ENCODE results near the gene GZF1. TPM values are rescaled to one million over a fixed set of nuclear protein-coding genes. Genes with fewer than 3 reads are reported as not detected.

GZF1 gene
- total and polyA plus RNA-seq, 4 donors = 5.3 to 17.8 (median 14.6) TPM

- no peaks in the 10 kb centered on the region for H3K9me3 ChIP-seq (ENCODE audit: control insufficient read depth in 4 of 4, insufficient read depth in 3 of 4, low read length in 3 of 4)
- DNase-seq (no peak), ATAC-seq (ENCODE audit: insufficient read depth, low FRiP score) (no peak)
- H3K4me3 ChIP-seq = no peak overlapping the region
- H3K27me3 ChIP-seq (ENCODE audit: control insufficient read depth in 3 of 3, insufficient read depth in 3 of 3, low read length in 2 of 3) = no peaks in the 10 kb centered on the region
- H3K36me3 ChIP-seq (ENCODE audit: control insufficient read depth in 4 of 4, insufficient read depth in 4 of 4, low read length in 4 of 4) = peaks cover 4 to 20% (median 12%) of the 10 kb centered on the region in 4 donors
- no peak for TF ChIP-seq CTCF (IDR thresholded peaks at IDR 0.05; ENCODE audit: control extremely low read depth, extremely low read depth)
- no peak overlapping the region for H3K27ac ChIP-seq (ENCODE audit: low read depth in 1 of 2, low read length in 1 of 2)
- peaks cover 0 to 2% (median 0%) of the 10 kb centered on the region in 5 donors for H3K4me1 ChIP-seq (ENCODE audit: control insufficient read depth in 5 of 5, insufficient read depth in 5 of 5, low read length in 5 of 5)
- no peak overlapping the region for H3K9ac ChIP-seq (ENCODE audit: insufficient read depth in 1 of 2, low read length in 2 of 2)
These were observed 19.9 kb downstream of the GZF1 start for GRCh38 chr20:23381876-23382275.

- Histone ChIP-seq H3K27ac (ENCODE audit: low read depth in 1 of 2, low read length in 1 of 2) (no peak overlapping the region), H3K4me3 (no peak overlapping the region), H3K9ac (ENCODE audit: insufficient read depth in 1 of 2, low read length in 2 of 2) (no peak overlapping the region), H3K27me3 (ENCODE audit: control insufficient read depth in 3 of 3, insufficient read depth in 3 of 3, low read length in 2 of 3) (no peaks in the 10 kb centered on the region), H3K9me3 (ENCODE audit: control insufficient read depth in 4 of 4, insufficient read depth in 3 of 4, low read length in 3 of 4) (no peaks in the 10 kb centered on the region), H3K36me3 (ENCODE audit: control insufficient read depth in 4 of 4, insufficient read depth in 4 of 4, low read length in 4 of 4) (peaks cover 2 to 45% (median 10%) of the 10 kb centered on the region in 4 donors), H3K4me1 (ENCODE audit: control insufficient read depth in 5 of 5, insufficient read depth in 5 of 5, low read length in 5 of 5) (peaks cover 0 to 2% (median 0%) of the 10 kb centered on the region in 5 donors)
- TF ChIP-seq CTCF (IDR thresholded peaks at IDR 0.05; ENCODE audit: control extremely low read depth, extremely low read depth) = no peak
- WGBS, 2 donors = 59 to 75% methylated on average over 6 of the region's 6 CpGs
- DNase-seq = no peak
- ATAC-seq (ENCODE audit: insufficient read depth, low FRiP score) = no peak
These were observed 24.5 kb downstream of the GZF1 start for GRCh38 chr20:23386304-23387117.

- Histone ChIP-seq H3K27ac (ENCODE audit: low read depth in 1 of 2, low read length in 1 of 2) (no peak overlapping the region), H3K4me1 (ENCODE audit: control insufficient read depth in 5 of 5, insufficient read depth in 5 of 5, low read length in 5 of 5) (peaks cover 0 to 2% (median 0%) of the 10 kb centered on the region in 5 donors), H3K9ac (ENCODE audit: insufficient read depth in 1 of 2, low read length in 2 of 2) (no peak overlapping the region), H3K9me3 (ENCODE audit: control insufficient read depth in 4 of 4, insufficient read depth in 3 of 4, low read length in 3 of 4) (no peaks in the 10 kb centered on the region), H3K36me3 (ENCODE audit: control insufficient read depth in 4 of 4, insufficient read depth in 4 of 4, low read length in 4 of 4) (peaks cover 2 to 45% (median 10%) of the 10 kb centered on the region in 4 donors), H3K4me3 (no peak overlapping the region), H3K27me3 (ENCODE audit: control insufficient read depth in 3 of 3, insufficient read depth in 3 of 3, low read length in 2 of 3) (no peaks in the 10 kb centered on the region)
- ATAC-seq (ENCODE audit: insufficient read depth, low FRiP score) (no peak), DNase-seq (no peak)
- TF ChIP-seq CTCF (IDR thresholded peaks at IDR 0.05; ENCODE audit: control extremely low read depth, extremely low read depth) = no peak
- 95 to 98% methylated on average over 3 of the region's 3 CpGs for WGBS, 2 donors
These were observed 25.1 kb downstream of the GZF1 start for GRCh38 chr20:23387118-23387443.

Measured in lung (tissue), 12 donors.